AG10803 (cell line): ENCODE results near the gene VWA3B.
"Not testable (repeated sequence)": the region's sequence is repeated elsewhere in the genome, so short reads cannot be mapped to it uniquely, and the experiment has no call there.

ENCODE experiments used
- DNase-seq: peaks from one replicate; pipeline ENCODE4 v3.0.0; 2010; ENCODE audit warnings: low read depth
- H3K4me3 ChIP-seq: 2 replicates; pipeline ENCODE4 v1.5.1; 2011; ENCODE audit warnings: mild to moderate bottlenecking, low read length, control low read depth
- CTCF ChIP-seq: conservative IDR thresholded peaks from 2 replicates; pipeline ENCODE4 v1.5.1; 2011; ENCODE audit warnings: mild to moderate bottlenecking, low read length, control low read depth, inconsistent platforms

The VWA3B gene

GRCh38 chr2:98297817-98298682 is 211.1 kb downstream of the VWA3B start:
- DNase-seq: no peak
- no peak overlapping the region for H3K4me3 ChIP-seq
- TF ChIP-seq CTCF: no peak

DNA sequence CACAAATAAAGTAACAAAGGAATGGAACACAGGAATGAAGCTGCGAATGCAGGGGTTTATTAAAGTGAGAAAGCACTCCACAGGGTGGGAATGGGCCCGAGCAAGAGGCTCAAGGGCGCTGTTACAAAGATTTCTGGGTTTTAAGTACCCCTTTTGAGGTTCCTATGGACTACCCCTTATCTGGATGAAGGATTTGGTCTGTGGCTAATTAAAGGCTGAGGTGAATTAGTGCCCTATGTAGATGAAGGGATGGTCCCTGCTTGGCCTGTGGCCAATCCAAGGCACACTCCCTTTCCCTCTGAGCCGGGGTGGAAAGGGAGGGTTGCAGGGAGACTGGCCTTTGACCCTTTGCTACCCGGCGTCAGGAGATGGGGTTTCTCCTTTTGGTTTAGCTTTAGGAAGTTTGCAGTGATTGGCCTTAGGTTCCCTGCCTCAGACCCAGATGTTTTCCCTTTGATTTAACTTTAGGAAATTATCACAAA is 211.8 kb downstream of the VWA3B start:
- TF ChIP-seq CTCF: no peak
- DNase-seq: no peak

GRCh38 chr2:98299211-98299905 is 212.4 kb downstream of the VWA3B start:
- no peak overlapping the region for H3K4me3 ChIP-seq
- DNase-seq: no peak
- TF ChIP-seq CTCF: no peak

More for the DNA sequence above, 211.8 kb downstream of the VWA3B start:
- no peak overlapping the region for H3K4me3 ChIP-seq

DNA sequence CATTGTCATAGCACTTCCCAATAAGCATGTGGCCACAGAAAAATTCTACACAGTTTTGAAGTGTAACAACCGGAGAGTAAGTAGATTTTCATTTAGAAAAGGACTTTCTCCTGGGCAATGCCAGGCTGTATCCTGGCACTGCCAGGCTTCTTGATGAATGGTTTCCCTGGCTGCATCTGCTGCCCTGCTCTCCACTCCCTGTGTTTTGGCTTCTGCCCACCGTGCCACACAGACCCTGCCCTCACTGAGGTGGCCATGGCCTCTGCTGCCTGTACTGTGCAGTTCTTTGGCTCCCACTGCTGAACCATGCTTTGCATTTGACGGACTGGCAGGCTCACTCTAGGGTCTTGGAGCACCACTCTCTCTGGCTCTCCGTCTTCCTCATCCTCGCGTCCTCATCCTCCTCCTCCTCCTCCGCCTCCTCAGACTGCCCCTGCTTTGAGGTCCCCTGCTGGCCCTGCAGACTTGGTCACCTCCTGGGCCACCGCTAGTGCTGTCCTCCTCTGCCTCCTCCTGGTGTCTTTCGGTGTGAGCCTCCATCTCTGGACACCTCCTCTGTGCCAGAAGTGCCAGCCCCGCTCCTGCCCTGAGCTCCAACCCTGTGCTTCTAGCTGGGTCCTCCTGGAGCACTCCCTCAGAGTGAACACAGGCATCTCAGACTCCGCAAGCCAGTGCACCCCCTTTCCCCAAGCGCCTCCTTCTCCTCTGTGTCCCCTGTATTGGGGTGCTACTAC is 213.3 kb downstream of the VWA3B start:
- DNase-seq: no peak
- no peak for TF ChIP-seq CTCF
- H3K4me3 ChIP-seq: no peak overlapping the region

DNA sequence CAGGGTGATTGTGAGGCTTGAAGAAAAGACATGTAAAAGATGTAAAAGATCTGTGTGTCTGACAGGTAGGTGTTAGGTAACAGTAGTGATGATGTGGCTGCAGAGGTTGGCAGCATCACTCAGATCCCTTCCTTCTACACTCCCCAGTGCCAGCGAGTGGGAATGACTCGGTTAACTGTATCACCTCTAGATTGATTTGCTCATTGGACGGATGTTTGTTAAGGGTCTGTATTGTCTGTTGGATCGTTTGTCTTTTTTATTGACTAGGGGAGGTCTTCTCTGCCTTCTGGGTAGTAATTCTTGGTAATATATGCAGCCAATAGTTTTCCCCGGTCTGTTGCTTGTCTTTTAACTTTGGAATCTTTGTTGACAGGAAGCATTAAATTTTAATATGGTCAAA is 214.5 kb downstream of the VWA3B start:
- DNase-seq: no peak
- TF ChIP-seq CTCF: no peak
- no peak overlapping the region for H3K4me3 ChIP-seq

GRCh38 chr2:98307131-98307696 is 220.2 kb downstream of the VWA3B start:
- not testable (repeated sequence) for DNase-seq, H3K4me3 ChIP-seq

DNA sequence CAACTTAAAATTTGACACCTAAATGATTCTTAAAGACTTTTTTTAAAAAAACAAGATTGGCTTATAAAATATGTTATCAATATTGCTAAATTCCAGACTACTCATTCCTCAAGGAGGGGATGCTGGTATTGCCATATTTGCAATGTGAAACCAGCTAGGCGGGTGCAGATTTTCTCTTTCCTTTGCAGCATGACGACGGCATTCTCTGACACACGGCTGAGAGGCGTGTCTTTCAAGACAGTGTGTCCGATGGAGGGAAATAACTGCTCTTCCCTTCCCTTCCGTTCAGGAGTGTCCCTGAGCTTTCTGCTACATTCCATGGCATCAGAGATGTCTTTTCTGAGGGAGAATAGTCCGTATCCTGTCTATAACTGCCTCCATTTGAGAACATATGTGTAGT is 221.1 kb downstream of the VWA3B start:
- DNase-seq: peak; percentile 23
- H3K4me3 ChIP-seq: no peak overlapping the region
- no peak for TF ChIP-seq CTCF
